EL (cell line): ENCODE data around the gene MRPL33.

Source experiments
- DNase-seq: peaks from one replicate; pipeline ENCODE4 v3.0.0-alpha.2; 2016

Gene MRPL33

GRCh38 chr2:27810455-27810854 lies 38.9 kb downstream of the MRPL33 start:
- DNase-seq, result peak; percentile 15

GRCh38 chr2:27811768-27812167 lies 40.2 kb downstream of the MRPL33 start:
- no peak for DNase-seq

GRCh38 chr2:27814758-27815157 lies 43.2 kb downstream of the MRPL33 start:
- DNase-seq, result no peak

GRCh38 chr2:27815860-27816438 lies 44.4 kb downstream of the MRPL33 start:
- no peak for DNase-seq

GRCh38 chr2:27822049-27822448 lies 50.5 kb downstream of the MRPL33 start:
- DNase-seq, result no peak

GRCh38 chr2:27823135-27823534 lies 51.6 kb downstream of the MRPL33 start:
- DNase-seq, result no peak

- no peak for DNase-seq
Measured at GRCh38 chr2:27823569-27823968, 52.0 kb downstream of the MRPL33 start.

GRCh38 chr2:27824401-27824800 lies 52.9 kb downstream of the MRPL33 start:
- no peak for DNase-seq

- DNase-seq, result no peak
Measured at GRCh38 chr2:27828305-27828704, 56.8 kb downstream of the MRPL33 start.
